SK-N-SH (cell line): ENCODE results near the gene SH2D5.

ENCODE experiments used
- EP300 ChIP-seq, 2 experiments: IDR thresholded peaks; 2 replicates each; pipeline versions ENCODE4 v1.4.0 to v1.6.1; 2012; ENCODE audit warnings: borderline replicate concordance in 1 of 2, low read depth in 1 of 2, low read length in 1 of 2
- MXI1 ChIP-seq: IDR thresholded peaks from 2 replicates; pipeline ENCODE4 v1.6.1; 2012; ENCODE audit warnings: mild to moderate bottlenecking, low read depth, low read length, improper control_type of control experiment
- RAD21 ChIP-seq: IDR thresholded peaks from 2 replicates; pipeline ENCODE4 v1.6.1; 2012; ENCODE audit warnings: mild to moderate bottlenecking, low read length
- RCOR1 ChIP-seq: fragments of 150-350 bp; IDR thresholded peaks from 2 replicates; pipeline ENCODE4 v1.6.1; 2017; ENCODE audit warnings: antibody characterized with exemption, low read length
- SIN3A ChIP-seq: IDR thresholded peaks from 2 replicates; pipeline ENCODE4 v1.6.1; 2012; ENCODE audit warnings: low read depth, mild to moderate bottlenecking, low read length, moderate library complexity, borderline replicate concordance
- TF ChIP-seq, protein P1 (sequence below): IDR thresholded peaks from 2 replicates; pipeline ENCODE4 v1.6.1; 2012; ENCODE audit warnings: mild to moderate bottlenecking, low read depth, low read length, moderate library complexity
- TF ChIP-seq, protein P2 (sequence below): fragments of 200-600 bp; sonication (generic); IDR thresholded peaks from 2 replicates; pipeline ENCODE4 v1.6.1; 2017; ENCODE audit warnings: antibody characterized with exemption, mild to moderate bottlenecking, moderate library complexity
- TF ChIP-seq, protein P3 (sequence below): IDR thresholded peaks from 2 replicates; pipeline ENCODE4 v1.4.0; 2012; ENCODE audit warnings: low read depth
- TF ChIP-seq, protein P4 (sequence below): IDR thresholded peaks from 2 replicates; pipeline ENCODE4 v1.4.0; 2012; ENCODE audit warnings: low read depth, borderline replicate concordance
- TF ChIP-seq, protein P5 (sequence below): IDR thresholded peaks from 2 replicates; pipeline ENCODE4 v1.4.0; 2012; ENCODE audit warnings: low read depth, borderline replicate concordance
- TF ChIP-seq, protein P6 (sequence below): fragments of 150-350 bp; IDR thresholded peaks from 2 replicates; pipeline ENCODE4 v1.6.1; 2017; ENCODE audit warnings: antibody characterized with exemption, low read length, low read depth, borderline replicate concordance

DNA sequence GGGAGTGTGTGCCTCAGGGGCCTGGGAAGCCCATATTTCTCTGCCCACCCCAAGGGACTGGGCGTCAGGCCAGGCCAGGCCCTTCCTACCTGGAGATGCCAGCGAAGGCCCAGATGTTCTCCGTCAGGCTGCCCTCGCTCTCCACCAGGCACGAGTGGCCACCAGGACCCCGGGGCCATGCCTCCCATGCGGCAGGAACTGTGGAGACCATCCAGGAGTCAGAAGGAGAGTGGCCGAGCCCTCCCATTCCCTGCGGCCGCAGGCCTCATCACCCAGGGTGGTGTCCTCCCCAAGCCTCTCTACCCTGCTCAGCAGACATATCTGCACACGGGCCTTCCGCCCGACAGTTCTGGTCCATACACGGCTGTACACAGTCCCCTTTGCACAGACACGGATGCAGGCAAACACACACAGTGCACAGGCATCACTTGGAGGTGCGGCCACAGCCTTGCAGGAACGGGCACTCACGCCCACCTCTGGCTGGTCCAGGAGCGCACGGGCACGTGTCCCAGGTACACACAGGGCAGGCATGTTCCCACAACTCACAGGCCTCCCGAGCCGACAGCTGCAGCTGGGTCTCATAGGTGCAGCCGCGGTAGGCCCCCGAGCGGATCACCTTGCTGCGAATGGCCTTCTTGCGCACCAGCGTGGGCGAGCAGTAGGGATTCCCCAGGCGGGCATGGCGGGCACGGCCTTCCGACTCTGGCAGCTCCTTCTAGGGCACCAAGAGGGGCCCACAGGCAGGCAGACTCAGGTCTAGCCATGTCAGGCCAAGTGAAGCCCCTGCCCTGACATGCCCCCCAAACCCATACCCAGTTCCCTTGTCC is 8.8 kb downstream of the SH2D5 start:
- TF ChIP-seq, protein P1, sequence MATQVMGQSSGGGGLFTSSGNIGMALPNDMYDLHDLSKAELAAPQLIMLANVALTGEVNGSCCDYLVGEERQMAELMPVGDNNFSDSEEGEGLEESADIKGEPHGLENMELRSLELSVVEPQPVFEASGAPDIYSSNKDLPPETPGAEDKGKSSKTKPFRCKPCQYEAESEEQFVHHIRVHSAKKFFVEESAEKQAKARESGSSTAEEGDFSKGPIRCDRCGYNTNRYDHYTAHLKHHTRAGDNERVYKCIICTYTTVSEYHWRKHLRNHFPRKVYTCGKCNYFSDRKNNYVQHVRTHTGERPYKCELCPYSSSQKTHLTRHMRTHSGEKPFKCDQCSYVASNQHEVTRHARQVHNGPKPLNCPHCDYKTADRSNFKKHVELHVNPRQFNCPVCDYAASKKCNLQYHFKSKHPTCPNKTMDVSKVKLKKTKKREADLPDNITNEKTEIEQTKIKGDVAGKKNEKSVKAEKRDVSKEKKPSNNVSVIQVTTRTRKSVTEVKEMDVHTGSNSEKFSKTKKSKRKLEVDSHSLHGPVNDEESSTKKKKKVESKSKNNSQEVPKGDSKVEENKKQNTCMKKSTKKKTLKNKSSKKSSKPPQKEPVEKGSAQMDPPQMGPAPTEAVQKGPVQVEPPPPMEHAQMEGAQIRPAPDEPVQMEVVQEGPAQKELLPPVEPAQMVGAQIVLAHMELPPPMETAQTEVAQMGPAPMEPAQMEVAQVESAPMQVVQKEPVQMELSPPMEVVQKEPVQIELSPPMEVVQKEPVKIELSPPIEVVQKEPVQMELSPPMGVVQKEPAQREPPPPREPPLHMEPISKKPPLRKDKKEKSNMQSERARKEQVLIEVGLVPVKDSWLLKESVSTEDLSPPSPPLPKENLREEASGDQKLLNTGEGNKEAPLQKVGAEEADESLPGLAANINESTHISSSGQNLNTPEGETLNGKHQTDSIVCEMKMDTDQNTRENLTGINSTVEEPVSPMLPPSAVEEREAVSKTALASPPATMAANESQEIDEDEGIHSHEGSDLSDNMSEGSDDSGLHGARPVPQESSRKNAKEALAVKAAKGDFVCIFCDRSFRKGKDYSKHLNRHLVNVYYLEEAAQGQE: no peak
- TF ChIP-seq, protein P2, sequence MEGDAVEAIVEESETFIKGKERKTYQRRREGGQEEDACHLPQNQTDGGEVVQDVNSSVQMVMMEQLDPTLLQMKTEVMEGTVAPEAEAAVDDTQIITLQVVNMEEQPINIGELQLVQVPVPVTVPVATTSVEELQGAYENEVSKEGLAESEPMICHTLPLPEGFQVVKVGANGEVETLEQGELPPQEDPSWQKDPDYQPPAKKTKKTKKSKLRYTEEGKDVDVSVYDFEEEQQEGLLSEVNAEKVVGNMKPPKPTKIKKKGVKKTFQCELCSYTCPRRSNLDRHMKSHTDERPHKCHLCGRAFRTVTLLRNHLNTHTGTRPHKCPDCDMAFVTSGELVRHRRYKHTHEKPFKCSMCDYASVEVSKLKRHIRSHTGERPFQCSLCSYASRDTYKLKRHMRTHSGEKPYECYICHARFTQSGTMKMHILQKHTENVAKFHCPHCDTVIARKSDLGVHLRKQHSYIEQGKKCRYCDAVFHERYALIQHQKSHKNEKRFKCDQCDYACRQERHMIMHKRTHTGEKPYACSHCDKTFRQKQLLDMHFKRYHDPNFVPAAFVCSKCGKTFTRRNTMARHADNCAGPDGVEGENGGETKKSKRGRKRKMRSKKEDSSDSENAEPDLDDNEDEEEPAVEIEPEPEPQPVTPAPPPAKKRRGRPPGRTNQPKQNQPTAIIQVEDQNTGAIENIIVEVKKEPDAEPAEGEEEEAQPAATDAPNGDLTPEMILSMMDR: no peak
- TF ChIP-seq, protein P3, sequence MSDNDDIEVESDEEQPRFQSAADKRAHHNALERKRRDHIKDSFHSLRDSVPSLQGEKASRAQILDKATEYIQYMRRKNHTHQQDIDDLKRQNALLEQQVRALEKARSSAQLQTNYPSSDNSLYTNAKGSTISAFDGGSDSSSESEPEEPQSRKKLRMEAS: no peak
- TF ChIP-seq EP300 (IDR thresholded peaks at IDR 0.05; ENCODE audit: borderline replicate concordance in 1 of 2, low read depth in 1 of 2, low read length in 1 of 2): no peak
- TF ChIP-seq RCOR1: no peak
- no peak for TF ChIP-seq SIN3A
- TF ChIP-seq, protein P4, sequence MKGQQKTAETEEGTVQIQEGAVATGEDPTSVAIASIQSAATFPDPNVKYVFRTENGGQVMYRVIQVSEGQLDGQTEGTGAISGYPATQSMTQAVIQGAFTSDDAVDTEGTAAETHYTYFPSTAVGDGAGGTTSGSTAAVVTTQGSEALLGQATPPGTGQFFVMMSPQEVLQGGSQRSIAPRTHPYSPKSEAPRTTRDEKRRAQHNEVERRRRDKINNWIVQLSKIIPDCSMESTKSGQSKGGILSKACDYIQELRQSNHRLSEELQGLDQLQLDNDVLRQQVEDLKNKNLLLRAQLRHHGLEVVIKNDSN: no peak
- TF ChIP-seq, protein P5, sequence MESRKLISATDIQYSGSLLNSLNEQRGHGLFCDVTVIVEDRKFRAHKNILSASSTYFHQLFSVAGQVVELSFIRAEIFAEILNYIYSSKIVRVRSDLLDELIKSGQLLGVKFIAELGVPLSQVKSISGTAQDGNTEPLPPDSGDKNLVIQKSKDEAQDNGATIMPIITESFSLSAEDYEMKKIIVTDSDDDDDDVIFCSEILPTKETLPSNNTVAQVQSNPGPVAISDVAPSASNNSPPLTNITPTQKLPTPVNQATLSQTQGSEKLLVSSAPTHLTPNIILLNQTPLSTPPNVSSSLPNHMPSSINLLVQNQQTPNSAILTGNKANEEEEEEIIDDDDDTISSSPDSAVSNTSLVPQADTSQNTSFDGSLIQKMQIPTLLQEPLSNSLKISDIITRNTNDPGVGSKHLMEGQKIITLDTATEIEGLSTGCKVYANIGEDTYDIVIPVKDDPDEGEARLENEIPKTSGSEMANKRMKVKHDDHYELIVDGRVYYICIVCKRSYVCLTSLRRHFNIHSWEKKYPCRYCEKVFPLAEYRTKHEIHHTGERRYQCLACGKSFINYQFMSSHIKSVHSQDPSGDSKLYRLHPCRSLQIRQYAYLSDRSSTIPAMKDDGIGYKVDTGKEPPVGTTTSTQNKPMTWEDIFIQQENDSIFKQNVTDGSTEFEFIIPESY: no peak
- no peak for TF ChIP-seq RAD21
- TF ChIP-seq MXI1: no peak
- TF ChIP-seq, protein P6, sequence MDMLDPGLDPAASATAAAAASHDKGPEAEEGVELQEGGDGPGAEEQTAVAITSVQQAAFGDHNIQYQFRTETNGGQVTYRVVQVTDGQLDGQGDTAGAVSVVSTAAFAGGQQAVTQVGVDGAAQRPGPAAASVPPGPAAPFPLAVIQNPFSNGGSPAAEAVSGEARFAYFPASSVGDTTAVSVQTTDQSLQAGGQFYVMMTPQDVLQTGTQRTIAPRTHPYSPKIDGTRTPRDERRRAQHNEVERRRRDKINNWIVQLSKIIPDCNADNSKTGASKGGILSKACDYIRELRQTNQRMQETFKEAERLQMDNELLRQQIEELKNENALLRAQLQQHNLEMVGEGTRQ: no peak
